GM06990 (cell line): ENCODE data around the gene DNAH7.
"Not testable (repeated sequence)": the region's sequence is repeated elsewhere in the genome, so short reads cannot be mapped to it uniquely, and the experiment has no call there.

Source experiments
- DNase-seq: peaks from one replicate; pipeline ENCODE4 v3.0.0-alpha.2; 2011; ENCODE audit not compliant: insufficient read length; ENCODE audit errors: extremely low read depth
- H3K27me3 ChIP-seq: replicated peaks from 2 replicates; pipeline ENCODE4 v1.6.0; 2011; ENCODE audit warnings: low read length; ENCODE audit not compliant: control insufficient read depth, insufficient read depth
- H3K36me3 ChIP-seq: 2 replicates; pipeline ENCODE4 v1.5.1; 2011; ENCODE audit warnings: low read length; ENCODE audit not compliant: control insufficient read depth, insufficient read depth
- H3K4me3 ChIP-seq: replicated peaks from 2 replicates; pipeline ENCODE4 v1.5.1; 2011; ENCODE audit warnings: low read depth, mild to moderate bottlenecking, control low read depth, low read length
- CTCF ChIP-seq: IDR thresholded peaks from 2 replicates; pipeline ENCODE4 v1.5.1; 2011; ENCODE audit warnings: low read length, control low read depth, mild to moderate bottlenecking, inconsistent platforms; ENCODE audit not compliant: insufficient read depth, poor library complexity, severe bottlenecking

The DNAH7 gene

GRCh38 chr2:196097864-196098660 lies 29.4 kb upstream of the DNAH7 start:
- no peak for TF ChIP-seq CTCF
- DNase-seq = no peak
- no peak overlapping the region for H3K4me3 ChIP-seq
- H3K27me3 ChIP-seq = no peaks in the 10 kb centered on the region
- H3K36me3 ChIP-seq = no peaks in the 10 kb centered on the region

- no peak for TF ChIP-seq CTCF
- DNase-seq = no peak
- Histone ChIP-seq H3K36me3 (no peaks in the 10 kb centered on the region), H3K27me3 (no peaks in the 10 kb centered on the region), H3K4me3 (no peak overlapping the region)
Measured at GRCh38 chr2:196096982-196097745, 28.5 kb upstream of the DNAH7 start.

- Histone ChIP-seq H3K4me3 (no peak overlapping the region), H3K27me3 (no peaks in the 10 kb centered on the region), H3K36me3 (no peaks in the 10 kb centered on the region)
- no peak for TF ChIP-seq CTCF
- DNase-seq = no peak
Measured at GRCh38 chr2:196096264-196096663, 27.6 kb upstream of the DNAH7 start.

DNA sequence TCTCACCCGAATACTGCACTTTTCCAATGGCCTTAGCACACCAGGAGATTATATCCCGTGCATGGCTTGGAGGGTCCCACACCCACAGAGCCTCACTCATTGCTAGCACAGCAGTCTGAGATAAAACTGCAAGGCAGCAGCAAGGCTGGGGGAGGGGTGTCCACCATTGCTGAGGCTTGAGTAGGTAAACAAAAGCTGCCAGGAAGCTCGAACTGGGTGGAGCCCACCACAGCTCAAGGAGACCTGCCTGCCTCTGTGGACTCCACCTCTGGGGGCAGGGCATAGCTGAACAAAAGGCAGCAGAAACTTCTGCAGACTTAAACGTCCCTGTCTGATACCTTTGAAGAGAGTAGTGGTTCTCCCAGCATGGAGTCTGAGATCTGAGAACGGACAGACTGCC lies 20.8 kb upstream of the DNAH7 start:
- not testable (repeated sequence) for H3K27me3 ChIP-seq, H3K36me3 ChIP-seq, DNase-seq, H3K4me3 ChIP-seq

- no peaks in the 10 kb centered on the region for H3K36me3 ChIP-seq
- no peak for DNase-seq
- TF ChIP-seq CTCF = no peak
- no peak overlapping the region for H3K4me3 ChIP-seq
- no peaks in the 10 kb centered on the region for H3K27me3 ChIP-seq
Measured at GRCh38 chr2:196088203-196088602, 19.6 kb upstream of the DNAH7 start.
